GM12878 (cell line): ENCODE measurements around the gene NPAS3. TPM values are rescaled to one million over a fixed set of nuclear protein-coding genes. Genes with fewer than 3 reads are reported as not detected.
A peak's percentile ranks its signal among the peaks of the same experiment; 100 is the strongest.

Experiments used
- ATAC-seq: fragments of 200-7000 bp; cut with Tn5 transposase; 3 replicates; pipeline ENCODE4 v1.9.1; 2020; ENCODE audit warnings: mild to moderate bottlenecking, moderate library complexity
- BruUV-seq: library from RNA; stranded (reverse); fragments of 400-500 nt; replicated peaks from 2 replicates; lab custom pipeline; 2021; lab: Mats Ljungman, UMichigan
- CTCF ChIA-PET: fragments of 300-600 bp; sonication (Branson Sonifier 250); formaldehyde crosslinking; extraction: SDS; loops from one replicate; lab custom pipeline; 2021; ENCODE audit warnings: inconsistent platforms; lab: Yijun Ruan, JAX
- POLR2A ChIA-PET: fragments of 350-600 bp; formaldehyde crosslinking; extraction: SDS; loops from one replicate; lab custom pipeline; 2021; ENCODE audit warnings: inconsistent platforms; lab: Charles Lee
- RAD21 ChIA-PET: fragments of 300-600 bp; sonication (Branson Sonifier 250); formaldehyde crosslinking; loops from one replicate; lab custom pipeline; 2023; ENCODE audit warnings: antibody characterized with exemption; ENCODE audit not compliant: unreplicated experiment; lab: Charles Lee
- SMC1A ChIA-PET: fragments of 300-600 bp; sonication (Branson Sonifier 250); formaldehyde crosslinking; loops from one replicate; lab custom pipeline; 2023; ENCODE audit not compliant: unreplicated experiment, uncharacterized antibody; lab: Charles Lee
- DNase-seq: peaks from one replicate; pipeline ENCODE4 v3.0.0-alpha.2; 2011; ENCODE audit warnings: low read depth, low spot score
- FAIRE-seq: peaks from 3 replicates; lab custom pipeline; 2011; peaks lifted over from hg19 to GRCh38; lab: Jason Lieb, UNC
- H2AFZ ChIP-seq: 2 replicates; pipeline ENCODE4 v1.6.0; 2011; ENCODE audit warnings: low read depth, low read length, control low read depth; ENCODE audit not compliant: control insufficient read depth
- H3K27ac ChIP-seq: 2 replicates; pipeline ENCODE4 v1.5.1; 2011; ENCODE audit warnings: control low read depth; ENCODE audit not compliant: control insufficient read depth, insufficient read depth
- H3K27me3 ChIP-seq, 2 experiments: replicated peaks in 1 of 2; 2 replicates each; pipeline versions ENCODE4 v1.6.0 to v1.6.1; 2011; ENCODE audit warnings: low read length in 1 of 2; ENCODE audit not compliant: control insufficient read depth in 2 of 2, insufficient read depth in 2 of 2
- H3K36me3 ChIP-seq, 2 experiments: 2 replicates each; pipeline ENCODE4 v1.5.1; 2011; ENCODE audit warnings: low read length in 1 of 2; ENCODE audit not compliant: control insufficient read depth in 2 of 2, insufficient read depth in 2 of 2
- H3K4me1 ChIP-seq: 2 replicates; pipeline ENCODE4 v1.6.1; 2011; ENCODE audit warnings: mild to moderate bottlenecking, low read length, moderate library complexity, mixed read lengths; ENCODE audit not compliant: control insufficient read depth, insufficient read depth
- H3K4me2 ChIP-seq: 2 replicates; pipeline ENCODE4 v1.6.0; 2011; ENCODE audit warnings: control low read depth; ENCODE audit not compliant: control insufficient read depth, insufficient read depth
- H3K4me3 ChIP-seq: fragments of 200-600 bp; sonication (generic); 2 replicates; pipeline ENCODE4 v1.5.1; 2016
- H3K79me2 ChIP-seq: 2 replicates; pipeline ENCODE4 v1.6.0; 2011; ENCODE audit warnings: low read length; ENCODE audit not compliant: control insufficient read depth, insufficient read depth
- H3K9ac ChIP-seq: 2 replicates; pipeline ENCODE4 v1.8.0; 2011; ENCODE audit warnings: low read length, control low read depth, mixed read lengths; ENCODE audit not compliant: control insufficient read depth, insufficient read depth
- H3K9me3 ChIP-seq: replicated peaks from 3 replicates; pipeline ENCODE4 v1.5.1; 2011; ENCODE audit warnings: mild to moderate bottlenecking, low read length; ENCODE audit not compliant: control insufficient read depth, insufficient read depth
- H4K20me1 ChIP-seq: 2 replicates; pipeline ENCODE4 v1.6.0; 2011; ENCODE audit not compliant: control insufficient read depth, insufficient read depth
- ATF7 ChIP-seq: fragments of 450-650 bp; IDR thresholded peaks from 2 replicates; pipeline ENCODE4 v1.6.1; 2016; ENCODE audit warnings: low read depth, mild to moderate bottlenecking
- HDAC2 ChIP-seq: fragments of 200-600 bp; sonication (generic); IDR thresholded peaks from 2 replicates; pipeline ENCODE4 v1.6.1; 2017
- HSF1 ChIP-seq: fragments of 150-350 bp; IDR thresholded peaks from 2 replicates; pipeline ENCODE4 v1.6.1; 2014; ENCODE audit warnings: mild to moderate bottlenecking, low read depth, low read length
- PKNOX1 ChIP-seq: fragments of 450-650 bp; IDR thresholded peaks from 2 replicates; pipeline ENCODE4 v1.6.1; 2016; ENCODE audit warnings: mild to moderate bottlenecking
- SMARCA5 ChIP-seq: fragments of 450-650 bp; IDR thresholded peaks from 2 replicates; pipeline ENCODE4 v1.6.1; 2017; ENCODE audit warnings: mild to moderate bottlenecking
- YY1 ChIP-seq: IDR thresholded peaks from 2 replicates; pipeline ENCODE4 v1.6.1; 2011; ENCODE audit warnings: low read depth, mild to moderate bottlenecking, low read length
- ZNF217 ChIP-seq: fragments of 450-650 bp; IDR thresholded peaks from 2 replicates; pipeline ENCODE4 v1.6.1; 2017; ENCODE audit warnings: antibody characterized with exemption, mild to moderate bottlenecking
- ZNF687 ChIP-seq: fragments of 450-650 bp; IDR thresholded peaks from 2 replicates; pipeline ENCODE4 v1.6.1; 2017; ENCODE audit warnings: mild to moderate bottlenecking, moderate library complexity
- WGBS: methylation state at CpG from one replicate; pipeline ENCODE4 v1.1.6; 2016; ENCODE audit warnings: low lambda C conversion rate; ENCODE audit not compliant: insufficient replicate concordance, insufficient coverage; ENCODE audit errors: missing lambda C conversion rate; 5-methylcytosine and 5-hydroxymethylcytosine counted together
- in situ Hi-C: fragments of 300-500 bp; cut with MboI; formaldehyde crosslinking; loops from 9 replicates; pipeline ENCODE4 v1.14.3; 2018; ENCODE audit warnings: mixed read lengths
- intact Hi-C: fragments of 100-400 bp; cut with micrococcal nuclease; formaldehyde crosslinking; loops from one replicate; pipeline ENCODE4 v1.14.2; 2022; ENCODE audit not compliant: unreplicated experiment
- polyA plus RNA-seq, 11 experiments: library from polyadenylated mRNA; depleted of rRNA in 4 of 11; unstranded in 6 of 11; stranded (reverse) in 5 of 11; fragments of >200 nt; fragmentation: Nextera tagmentation in 4 of 11; fragmentation: Illumina TruSeq in 1 of 11; extraction: Ambion mirVana in 4 of 11; extraction: Trizol in 1 of 11; gene quantifications; 1 replicate in 1 of 11; 2 replicates in 10 of 11; pipeline versions ENCODE4 v1.2.1 to v1.2.3, GENCODE V29; 2011 to 2016; ENCODE audit warnings: inconsistent platforms in 2 of 11, missing spikeins in 2 of 11, low read depth in 1 of 11
- total RNA-seq, 4 experiments: library from RNA; depleted of rRNA in 3 of 4; stranded (reverse); fragments of >200 nt in 3 of 4; fragmentation: Illumina TruSeq in 1 of 4; extraction: Trizol in 1 of 4; gene quantifications; 2 replicates each; pipeline versions ENCODE4 v1.2.1 to v1.2.3, GENCODE V29; 2013 to 2021

Gene NPAS3
- total and polyA plus RNA-seq, 10 of the 15 experiments (the other 5 are each of a cell fraction or from before 2014, with no cell fraction given) = under 0.01 to 2.7 (median 0.03) TPM; not detected in 6

GRCh38 chr14:33515899-33516298 lies 577.2 kb downstream of the NPAS3 start:
- H4K20me1 ChIP-seq = no peaks in the 10 kb centered on the region
- no peak overlapping the region for H3K4me3 ChIP-seq
- in situ Hi-C loops (no loop called here), intact Hi-C loops (no loop called here)
- H2AFZ ChIP-seq = no peak overlapping the region
- ATAC-seq (peak; percentile 31; the same call in 2 of the 3 replicates), DNase-seq (no peak), FAIRE-seq (no peak)
- 29% methylated on average over 3 of the region's 3 CpGs for WGBS
- no peaks in the 10 kb centered on the region for H3K79me2 ChIP-seq
- H3K27me3 ChIP-seq = peaks cover 0 to 2% of the 10 kb centered on the region in 2 experiments; a peak in 1 of 4 replicates
- H3K4me2 ChIP-seq = no peak overlapping the region
- no peak overlapping the region for H3K27ac ChIP-seq
- ChIA-PET POLR2A (interaction anchor here (1.1 to 2.2 kb wide), 2 partner anchors 49 to 159 kb away, joined by 3 to 7 read pairs; no protein-coding TSS in a partner anchor), CTCF (interaction anchor here (0.7 to 8.3 kb wide), 8 partner anchors 13 to 277 kb away, joined by 4 to 138 read pairs (median 5); no protein-coding TSS in a partner anchor), RAD21 (interaction anchor here (1.0 to 8.8 kb wide), 9 partner anchors 12 to 159 kb away, joined by 3 to 209 read pairs (median 4); no protein-coding TSS in a partner anchor), SMC1A (interaction anchor here (0.8 to 14.2 kb wide), 16 partner anchors 10 to 158 kb away, joined by 3 to 298 read pairs (median 5); no protein-coding TSS in a partner anchor)
- no peaks in the 10 kb centered on the region; the same call in 2 of the 3 replicates for H3K9me3 ChIP-seq
- H3K4me1 ChIP-seq = no peaks in the 10 kb centered on the region
- H3K9ac ChIP-seq = no peak overlapping the region
- H3K36me3 ChIP-seq = no peaks in the 10 kb centered on the region
- TF ChIP-seq YY1 (no peak), SMARCA5 (peak; percentile 77), ZNF687 (no peak), PKNOX1 (no peak), HSF1 (no peak), ZNF217 (peak; percentile 64; the same call in 1 of the 2 replicates), ATF7 (no peak), HDAC2 (no peak)
- no TSS peak for BruUV-seq
